ENCODE measurements around the gene PRDM5.
"Not testable (repeated sequence)": the region's sequence is repeated elsewhere in the genome, so short reads cannot be mapped to it uniquely, and the experiment has no call there.

PRDM5 gene

GRCh38 chr4:120692964-120693363 is 229.6 kb downstream of the PRDM5 start:
- DNase-seq, result no peak

DNA sequence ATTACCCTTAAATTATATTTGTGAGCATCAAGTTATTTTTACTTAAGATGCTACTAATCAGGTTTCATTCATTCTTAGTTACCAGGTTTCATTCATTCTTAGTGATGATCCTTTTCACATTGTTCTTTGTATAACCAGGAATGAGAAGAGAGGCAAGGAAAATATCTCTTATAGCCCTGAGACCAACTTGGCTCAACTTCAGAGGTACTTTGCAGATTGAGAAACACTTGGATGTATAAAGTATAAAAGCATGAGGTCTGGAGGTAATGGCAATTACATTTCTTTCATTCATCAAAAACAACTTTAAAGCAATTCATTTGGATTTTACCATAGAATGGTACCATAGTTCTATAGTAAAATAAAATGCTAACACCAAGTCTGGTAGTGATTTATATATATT is 231.0 kb downstream of the PRDM5 start:
- DNase-seq, result no peak

GRCh38 chr4:120691106-120691505 is 231.4 kb downstream of the PRDM5 start:
- DNase-seq, result no peak

DNA sequence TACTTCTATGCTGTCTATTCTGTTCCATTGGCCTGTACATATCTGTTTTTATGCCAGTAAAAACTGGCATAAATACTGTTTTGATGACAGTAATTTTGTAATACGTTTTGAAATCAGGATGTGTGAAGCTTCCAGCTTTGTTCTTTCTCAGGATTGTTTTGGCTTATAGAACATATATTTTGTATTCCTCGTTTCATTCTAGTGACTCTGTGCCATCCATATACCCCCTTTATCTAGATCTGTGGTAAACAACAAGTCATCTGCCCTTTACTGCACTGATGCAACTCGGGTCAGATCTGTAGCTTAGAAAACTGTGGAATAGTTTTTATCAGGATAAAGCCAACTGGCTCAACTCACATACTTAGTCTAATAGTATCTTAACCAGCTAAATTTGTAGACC is 233.7 kb downstream of the PRDM5 start:
- DNase-seq, result no peak

DNA sequence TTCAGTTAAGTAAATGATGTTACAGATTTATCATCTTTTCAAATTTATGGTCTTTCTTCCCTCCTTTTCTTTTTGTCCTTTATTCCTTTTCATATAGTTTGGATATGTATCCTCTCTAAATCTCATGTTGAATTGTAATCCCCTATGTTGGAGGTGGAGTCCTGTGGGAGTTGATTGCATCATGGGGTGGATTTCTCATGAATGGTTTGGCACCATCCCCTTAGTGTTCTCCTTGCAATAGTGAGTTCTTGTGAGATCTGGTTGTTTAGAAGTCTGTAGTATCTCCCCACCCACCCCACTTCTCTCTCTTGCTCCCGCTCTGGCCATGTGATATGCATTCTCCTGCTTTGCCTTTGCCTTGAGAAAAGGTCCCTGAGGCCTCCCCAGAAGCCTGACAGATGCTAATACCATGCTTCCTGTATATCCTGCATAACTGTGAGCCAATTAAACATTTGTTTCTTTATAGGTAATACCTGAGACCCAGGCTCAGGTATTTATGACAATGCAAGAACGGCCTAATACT is 236.7 kb downstream of the PRDM5 start:
- DNase-seq, result no peak

- DNase-seq, result no peak
These were observed 238.5 kb downstream of the PRDM5 start for GRCh38 chr4:120683897-120684540.

GRCh38 chr4:120682981-120683380 is 239.5 kb downstream of the PRDM5 start:
- DNase-seq, result no peak

DNA sequence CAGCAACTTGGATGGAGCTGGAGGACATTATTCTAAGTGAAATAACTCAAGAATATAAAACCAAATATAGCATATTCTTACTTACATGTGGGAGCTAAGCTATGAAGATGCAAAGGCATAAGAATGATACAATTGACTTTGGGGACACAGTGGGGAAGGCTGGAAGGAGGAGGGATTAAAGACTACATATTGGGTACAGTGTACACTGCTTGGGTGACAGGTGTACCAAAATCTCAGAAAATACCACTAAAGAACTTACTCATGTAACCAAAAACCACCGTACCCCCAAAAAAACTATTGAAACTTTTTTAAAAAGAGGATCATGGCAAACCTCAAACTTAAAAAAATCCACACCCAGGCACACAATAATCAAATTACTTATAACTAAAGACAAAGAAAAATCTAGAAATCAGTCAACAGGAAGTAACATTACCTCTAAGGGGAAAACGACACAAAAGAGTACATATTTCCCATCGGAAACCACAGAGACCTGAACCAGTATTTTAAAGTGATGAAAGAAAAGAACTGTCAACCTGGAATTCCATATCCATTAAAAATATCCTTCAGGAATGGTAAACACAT is 241.8 kb downstream of the PRDM5 start:
- no peak for DNase-seq

GRCh38 chr4:120673696-120674095 is 248.8 kb downstream of the PRDM5 start:
- peak; percentile 2 for DNase-seq

DNA sequence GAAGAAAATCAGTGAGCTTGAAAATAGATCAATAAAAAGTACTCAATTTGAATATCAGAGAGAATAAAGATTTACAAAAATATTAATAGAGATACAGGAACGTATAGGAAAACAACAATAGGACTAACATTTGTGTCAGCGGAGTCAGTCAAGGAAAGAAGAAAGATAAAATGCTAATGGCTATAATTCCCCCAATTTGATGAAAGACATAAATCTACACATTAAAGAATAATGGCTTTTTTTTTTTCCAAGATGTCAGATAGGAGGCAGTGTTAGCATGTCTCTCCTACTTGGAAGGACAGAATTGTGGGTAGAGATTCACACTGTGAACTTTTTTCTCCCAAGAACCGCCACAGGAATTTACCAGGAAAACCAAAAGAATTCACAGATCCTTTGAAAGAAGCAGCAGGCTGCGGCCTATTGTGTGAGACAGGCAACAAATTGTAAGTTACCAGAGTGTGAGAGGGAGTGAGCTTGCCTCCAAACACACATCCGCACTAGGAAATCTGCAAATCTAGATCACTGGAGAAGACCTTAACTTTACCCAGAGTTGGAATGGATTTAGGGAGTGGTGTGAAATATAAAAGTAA is 249.9 kb downstream of the PRDM5 start:
- DNase-seq, result no peak

- DNase-seq, result no peak
These were observed 250.4 kb downstream of the PRDM5 start for GRCh38 chr4:120672076-120672475.

DNA sequence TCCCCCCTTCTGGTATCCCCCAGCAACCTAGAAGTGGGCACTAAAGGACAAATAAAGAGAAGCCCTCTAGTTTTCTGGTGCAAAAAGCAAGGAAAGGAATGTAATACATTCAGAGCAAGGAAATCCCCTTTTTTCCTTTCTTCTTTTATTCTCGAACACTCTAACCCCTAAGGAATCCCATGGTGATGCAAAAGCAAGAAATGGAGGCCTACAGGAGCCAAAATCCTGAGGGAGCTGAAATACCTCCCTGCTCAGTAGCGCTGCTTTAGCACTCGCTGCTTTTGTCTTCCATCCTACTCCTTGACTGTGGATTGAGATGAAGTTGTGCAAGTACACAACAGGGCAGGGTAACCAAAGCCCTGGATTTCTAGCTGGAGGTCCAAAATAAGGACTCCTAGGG is 251.0 kb downstream of the PRDM5 start:
- no peak for DNase-seq

- peak; percentile 12 for DNase-seq
These were observed 255.4 kb downstream of the PRDM5 start for GRCh38 chr4:120667102-120667501.

GRCh38 chr4:120664851-120665250 is 257.7 kb downstream of the PRDM5 start:
- DNase-seq, result no peak

DNA sequence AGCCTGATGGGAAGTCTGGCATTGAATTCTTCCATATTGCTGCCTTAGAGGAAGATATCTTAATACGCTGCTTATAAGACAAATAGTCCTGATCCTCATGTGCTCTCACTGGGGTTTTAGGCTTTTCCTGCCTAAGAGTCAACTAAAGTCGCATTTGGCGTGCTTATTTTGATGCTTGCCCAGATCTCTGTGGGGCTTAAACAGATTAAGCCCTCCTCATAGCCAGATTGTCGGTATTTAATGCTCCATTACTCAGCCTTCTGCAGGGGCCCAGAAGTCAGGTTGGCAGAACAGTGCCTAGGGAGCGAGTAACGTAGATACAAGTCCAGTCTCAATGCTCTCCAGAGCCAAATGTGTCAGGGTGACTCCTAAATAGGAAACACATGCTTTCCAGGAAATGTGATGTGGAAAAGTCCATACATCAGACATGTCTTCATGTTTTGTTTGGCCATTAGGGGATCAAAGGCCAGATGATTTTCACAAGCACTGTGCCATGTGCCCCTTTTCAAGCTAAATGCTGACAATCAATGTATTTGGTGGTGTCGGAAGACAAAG is 262.8 kb downstream of the PRDM5 start:
- no peak for DNase-seq

DNA sequence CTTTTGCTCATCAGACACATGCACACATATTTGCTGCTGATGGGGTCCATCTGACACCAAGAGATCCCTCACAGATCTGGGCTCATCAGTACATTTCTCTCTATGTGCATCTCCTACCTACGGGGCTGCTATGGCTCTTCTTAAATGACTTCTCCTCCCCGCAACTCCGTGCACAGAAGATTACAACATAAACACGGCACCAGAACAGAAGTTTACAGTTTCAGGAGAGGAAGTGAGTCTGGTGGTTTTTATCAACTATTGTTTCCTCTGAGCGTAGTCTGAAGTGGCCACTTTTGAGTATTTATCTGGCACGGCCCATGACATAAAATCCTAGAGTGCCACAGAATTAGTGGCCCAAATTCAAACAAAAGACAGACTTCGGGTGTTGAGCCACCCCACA is 263.8 kb downstream of the PRDM5 start:
- peak; percentile 85 for DNase-seq

DNA sequence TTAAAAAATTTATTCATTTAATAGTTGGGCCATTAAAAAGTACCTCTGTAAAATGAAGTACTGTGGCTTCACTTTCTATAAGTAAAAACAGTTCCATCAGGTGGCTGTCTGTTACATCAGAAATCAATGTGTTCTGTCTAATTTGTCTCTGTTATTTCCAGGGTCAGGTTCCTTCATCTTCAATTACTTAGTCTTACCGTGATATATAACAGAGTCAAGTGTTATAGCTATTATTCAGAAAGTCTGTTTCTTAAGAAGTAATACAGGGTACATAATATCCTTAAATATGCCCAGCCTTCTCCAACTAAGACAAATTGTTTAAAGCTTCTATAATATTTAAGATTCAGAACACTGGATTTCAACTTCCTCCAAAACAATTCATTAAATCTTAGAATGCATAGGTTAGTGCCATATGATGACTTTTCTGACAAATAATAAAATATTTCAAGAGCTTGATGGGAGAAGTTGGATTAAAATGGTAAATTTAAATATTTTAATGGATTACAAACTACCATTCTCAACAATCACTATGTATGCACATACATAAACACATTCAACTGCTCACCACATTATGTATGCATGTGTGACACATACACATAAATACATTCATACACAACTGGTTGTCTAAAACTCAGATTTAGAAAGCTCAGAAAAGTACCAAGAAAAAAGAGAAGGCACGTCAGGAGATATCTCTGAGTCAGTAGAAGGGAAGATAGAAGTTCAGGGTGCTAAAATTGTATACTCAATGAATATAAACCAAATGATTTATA is 268.5 kb downstream of the PRDM5 start:
- DNase-seq, result no peak

DNA sequence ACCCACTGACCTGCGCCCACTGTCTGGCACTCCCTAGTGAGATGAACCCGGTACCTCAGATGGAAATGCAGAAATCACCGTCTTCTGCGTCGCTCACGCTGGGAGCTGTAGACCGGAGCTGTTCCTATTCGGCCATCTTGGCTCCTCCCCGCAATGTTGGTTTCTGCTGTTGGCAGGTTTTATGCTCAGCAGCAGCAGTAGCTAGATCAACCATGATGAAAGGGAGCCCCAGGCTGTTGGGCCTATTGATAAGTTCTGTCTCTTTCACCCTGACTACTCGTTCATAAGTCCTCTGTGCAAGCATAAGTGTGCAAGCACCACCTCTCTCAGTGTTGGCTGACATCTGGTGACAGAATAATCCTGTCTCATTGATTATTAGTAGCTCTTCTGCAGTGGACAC is 274.2 kb downstream of the PRDM5 start:
- not testable (repeated sequence) for DNase-seq
